Spleen (tissue), 7 donors: ENCODE data around the gene NEK3.

Experiments used
- CTCF ChIP-seq, 11 experiments: fragments of 200-600 bp in 7 of 11; fragments of 450-650 bp in 4 of 11; sonication (generic) in 4 of 11; IDR thresholded peaks in 8 of 11; conservative IDR thresholded peaks in 3 of 11; 1 replicate in 7 of 11; 2 replicates in 4 of 11; pipeline versions ENCODE4 v1.4.0 to v1.8.0; 2016 to 2021; ENCODE audit warnings: antibody characterized with exemption in 11 of 11, inconsistent platforms in 4 of 11, mild to moderate bottlenecking in 1 of 11
- POLR2AphosphoS5 ChIP-seq, 3 donors: sonication (generic); formaldehyde crosslinking; IDR thresholded peaks; one replicate each; pipeline ENCODE4 v1.5.1; 2017; ENCODE audit warnings: antibody characterized with exemption in 3 of 3
- donor health status: DM: no; HTN: no; CAD: no; lungs with moderate emphysema.
- donor health status: DM: no; HTN: no; CAD: no.
- donor health status: DM: no; HTN: no; CAD: no.

DNA sequence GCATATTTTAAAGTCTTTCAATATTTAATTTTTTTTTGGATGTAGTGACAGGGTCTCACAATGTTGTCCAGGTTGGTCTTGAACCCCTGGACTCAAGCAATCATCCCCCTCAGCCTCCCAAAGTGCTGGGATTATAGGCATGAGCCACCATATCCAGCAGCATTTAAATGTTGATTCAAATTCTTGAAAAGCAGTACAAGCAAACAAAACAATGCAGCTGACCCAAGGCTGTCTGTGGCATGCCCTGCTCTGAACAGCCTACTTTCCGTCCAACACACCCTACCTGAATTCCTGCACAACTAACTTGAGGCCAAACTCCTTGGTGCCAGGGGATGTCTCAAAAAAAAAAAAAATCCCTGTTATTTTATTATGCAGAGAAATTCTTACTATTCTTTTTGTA lies 53.6 kb downstream of the NEK3 start:
- no peak for TF ChIP-seq CTCF (IDR thresholded peaks at IDR 0.05 in 8 of 11, conservative IDR thresholded peaks at IDR 0.05 in 3 of 11)
- TF ChIP-seq POLR2AphosphoS5 (IDR thresholded peaks at IDR 0.05): no peak
